LNCaP clone FGC (cell line): ENCODE data around the gene DIAPH1.

Source experiments
- DNase-seq: peaks from one replicate; pipeline ENCODE4 v3.0.0-alpha.2; 2011; ENCODE audit warnings: low read depth
- H3K4me3 ChIP-seq: 2 replicates; pipeline ENCODE4 v1.5.1; 2011; ENCODE audit warnings: mild to moderate bottlenecking, low read depth, low read length, control low read depth
- TF ChIP-seq, protein P1 (sequence below): IDR thresholded peaks from 2 replicates; pipeline ENCODE4 v1.5.1; 2012; ENCODE audit warnings: mild to moderate bottlenecking; ENCODE audit not compliant: control insufficient read depth, insufficient read depth; ENCODE audit errors: extremely low read depth

DIAPH1 gene

GRCh38 chr5:141649056-141649688 lies 30.4 kb upstream of the DIAPH1 start:
- H3K4me3 ChIP-seq, result no peak overlapping the region
- TF ChIP-seq, protein P1, sequence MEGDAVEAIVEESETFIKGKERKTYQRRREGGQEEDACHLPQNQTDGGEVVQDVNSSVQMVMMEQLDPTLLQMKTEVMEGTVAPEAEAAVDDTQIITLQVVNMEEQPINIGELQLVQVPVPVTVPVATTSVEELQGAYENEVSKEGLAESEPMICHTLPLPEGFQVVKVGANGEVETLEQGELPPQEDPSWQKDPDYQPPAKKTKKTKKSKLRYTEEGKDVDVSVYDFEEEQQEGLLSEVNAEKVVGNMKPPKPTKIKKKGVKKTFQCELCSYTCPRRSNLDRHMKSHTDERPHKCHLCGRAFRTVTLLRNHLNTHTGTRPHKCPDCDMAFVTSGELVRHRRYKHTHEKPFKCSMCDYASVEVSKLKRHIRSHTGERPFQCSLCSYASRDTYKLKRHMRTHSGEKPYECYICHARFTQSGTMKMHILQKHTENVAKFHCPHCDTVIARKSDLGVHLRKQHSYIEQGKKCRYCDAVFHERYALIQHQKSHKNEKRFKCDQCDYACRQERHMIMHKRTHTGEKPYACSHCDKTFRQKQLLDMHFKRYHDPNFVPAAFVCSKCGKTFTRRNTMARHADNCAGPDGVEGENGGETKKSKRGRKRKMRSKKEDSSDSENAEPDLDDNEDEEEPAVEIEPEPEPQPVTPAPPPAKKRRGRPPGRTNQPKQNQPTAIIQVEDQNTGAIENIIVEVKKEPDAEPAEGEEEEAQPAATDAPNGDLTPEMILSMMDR, result no peak
- DNase-seq, result no peak

GRCh38 chr5:141647851-141648250 lies 29.1 kb upstream of the DIAPH1 start:
- no peak for DNase-seq
- no peak overlapping the region for H3K4me3 ChIP-seq
- TF ChIP-seq, protein P1, result no peak

DNA sequence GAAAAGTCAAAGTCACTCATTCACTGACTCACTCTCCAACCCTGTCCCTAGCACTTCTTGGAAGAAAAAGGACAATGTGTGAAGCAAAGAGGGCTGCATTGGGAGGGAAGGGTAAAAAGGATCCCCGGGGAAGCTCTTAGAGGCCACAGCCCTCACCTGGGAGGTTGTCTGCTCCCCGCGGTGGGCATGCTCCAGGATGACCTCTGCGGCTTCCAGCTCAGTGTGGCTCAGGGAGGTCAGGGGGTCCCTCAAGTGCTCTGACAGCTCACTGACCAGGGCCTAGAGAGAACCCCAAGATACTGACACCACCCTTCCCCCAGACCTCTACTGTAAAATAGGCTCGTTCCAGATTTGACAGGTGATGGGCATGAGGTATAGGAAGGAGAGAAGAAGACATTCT lies 28.4 kb upstream of the DIAPH1 start:
- TF ChIP-seq, protein P1, result no peak
- H3K4me3 ChIP-seq, result no peak overlapping the region
- no peak for DNase-seq

- no peak overlapping the region for H3K4me3 ChIP-seq
- TF ChIP-seq, protein P1, result no peak
- DNase-seq, result no peak
Measured at GRCh38 chr5:141646026-141646425, 27.2 kb upstream of the DIAPH1 start.

- no peak for DNase-seq
Measured at GRCh38 chr5:141641634-141642267, 23.0 kb upstream of the DIAPH1 start.

DNA sequence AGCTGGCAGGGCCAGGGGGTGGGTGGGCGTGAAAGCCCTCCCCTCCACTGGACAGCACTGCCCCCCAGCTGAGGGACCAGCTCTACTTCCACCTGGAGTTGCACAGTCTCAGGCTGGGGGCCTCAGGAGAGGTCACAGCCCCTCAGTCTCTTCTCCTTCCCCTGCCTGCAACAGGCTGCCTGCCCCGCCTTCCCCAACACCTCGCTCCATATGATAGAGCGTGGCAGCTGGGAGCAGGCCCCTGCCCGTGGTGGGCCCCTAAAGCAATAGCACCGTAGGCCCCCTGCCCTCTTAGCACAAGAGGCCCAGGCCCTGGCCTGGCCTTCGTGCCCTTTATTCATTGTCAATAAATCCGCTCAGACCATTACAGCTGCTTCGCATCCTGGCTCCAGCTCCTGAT lies 21.9 kb upstream of the DIAPH1 start:
- no peak for DNase-seq
- TF ChIP-seq, protein P1, result no peak
- no peak overlapping the region for H3K4me3 ChIP-seq

More at GRCh38 chr5:141641634-141642267, 23.0 kb upstream of the DIAPH1 start:
- TF ChIP-seq, protein P1, result no peak
- no peak overlapping the region for H3K4me3 ChIP-seq

DNA sequence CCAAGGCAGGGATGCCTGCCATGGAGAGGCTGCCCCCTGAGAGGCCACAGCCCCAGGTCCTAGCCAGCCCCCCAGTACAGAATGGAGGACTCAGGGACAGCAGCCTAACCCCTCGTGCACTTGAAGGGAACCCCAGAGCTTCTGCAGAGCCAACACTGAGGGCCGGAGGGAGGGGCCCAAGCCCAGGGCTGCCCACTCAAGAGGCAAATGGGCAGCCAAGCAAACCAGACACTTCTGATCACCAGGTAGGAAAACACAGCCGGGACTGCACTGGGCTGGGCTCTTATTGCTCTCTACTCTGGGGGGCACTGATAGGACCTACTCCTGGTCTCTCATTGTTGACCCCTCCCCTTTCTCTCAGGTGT lies 21.2 kb upstream of the DIAPH1 start:
- no peak overlapping the region for H3K4me3 ChIP-seq
- TF ChIP-seq, protein P1, result no peak
- no peak for DNase-seq
